ENCODE data around the gene GCNT2. TPM values are rescaled to one million over a fixed set of nuclear protein-coding genes. Genes with fewer than 3 reads are reported as not detected.
"Not testable (repeated sequence)": the region's sequence is repeated elsewhere in the genome, so short reads cannot be mapped to it uniquely, and the experiment has no call there.

Gene GCNT2
- total and polyA plus RNA-seq, 2 donors (not counting 1 experiment from before 2014, with no cell fraction given) = 1.3 to 2.1 TPM

DNA sequence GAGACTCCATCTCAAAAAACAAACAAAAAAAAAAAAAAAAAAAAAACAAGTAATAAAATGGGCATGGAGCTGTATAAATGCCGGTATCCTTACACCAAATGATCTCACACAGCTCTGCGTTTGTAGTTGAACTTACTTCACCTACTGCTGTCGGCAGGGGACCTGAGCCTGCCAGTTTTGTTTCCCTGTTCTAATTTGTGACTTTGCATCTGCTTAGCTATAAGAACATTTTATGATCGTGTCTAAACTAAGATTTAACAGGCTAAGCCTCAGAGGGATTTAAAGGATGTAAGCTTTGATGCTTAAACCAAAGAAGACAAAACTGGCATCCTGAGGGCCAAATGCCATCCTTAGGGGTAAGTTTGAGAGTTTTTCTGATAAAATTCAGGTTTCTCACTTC, 58.7 kb downstream of the GCNT2 start:
- Histone ChIP-seq H3K36me3 (ENCODE audit: control insufficient read depth, insufficient read depth, low read length) (no peaks in the 10 kb centered on the region), H3K27ac (ENCODE audit: insufficient read depth, low read length) (no peak overlapping the region), H3K4me3 (replicated peaks in 1 of 4; ENCODE audit: control extremely low read depth in 1 of 4, insufficient read depth in 1 of 4, low read depth in 3 of 4, low read length in 4 of 4) (no peak overlapping the region), H3K79me2 (ENCODE audit: control insufficient read depth, insufficient read depth, low read length) (no peaks in the 10 kb centered on the region), H3K4me1 (ENCODE audit: control insufficient read depth, extremely low read depth, insufficient read depth, low read length) (no peaks in the 10 kb centered on the region), H4K20me1 (ENCODE audit: control insufficient read depth, extremely low read depth, insufficient read depth, low read length) (no peaks in the 10 kb centered on the region), H3K4me2 (ENCODE audit: extremely low read depth, insufficient read depth, low read length) (no peak overlapping the region), H2AFZ (ENCODE audit: low read length) (no peak overlapping the region), H3K9ac (ENCODE audit: insufficient read depth, low read length) (no peak overlapping the region), H3K9me3 (ENCODE audit: control insufficient read depth, insufficient read depth, low read depth, low read length) (no peaks in the 10 kb centered on the region), H3K27me3 (ENCODE audit: control insufficient read depth, insufficient read depth, low read length) (no peaks in the 10 kb centered on the region)
- no peak for TF ChIP-seq EZH2 (IDR thresholded peaks at IDR 0.05; ENCODE audit: low read length, missing control alignments)
- TF ChIP-seq, protein P1, sequence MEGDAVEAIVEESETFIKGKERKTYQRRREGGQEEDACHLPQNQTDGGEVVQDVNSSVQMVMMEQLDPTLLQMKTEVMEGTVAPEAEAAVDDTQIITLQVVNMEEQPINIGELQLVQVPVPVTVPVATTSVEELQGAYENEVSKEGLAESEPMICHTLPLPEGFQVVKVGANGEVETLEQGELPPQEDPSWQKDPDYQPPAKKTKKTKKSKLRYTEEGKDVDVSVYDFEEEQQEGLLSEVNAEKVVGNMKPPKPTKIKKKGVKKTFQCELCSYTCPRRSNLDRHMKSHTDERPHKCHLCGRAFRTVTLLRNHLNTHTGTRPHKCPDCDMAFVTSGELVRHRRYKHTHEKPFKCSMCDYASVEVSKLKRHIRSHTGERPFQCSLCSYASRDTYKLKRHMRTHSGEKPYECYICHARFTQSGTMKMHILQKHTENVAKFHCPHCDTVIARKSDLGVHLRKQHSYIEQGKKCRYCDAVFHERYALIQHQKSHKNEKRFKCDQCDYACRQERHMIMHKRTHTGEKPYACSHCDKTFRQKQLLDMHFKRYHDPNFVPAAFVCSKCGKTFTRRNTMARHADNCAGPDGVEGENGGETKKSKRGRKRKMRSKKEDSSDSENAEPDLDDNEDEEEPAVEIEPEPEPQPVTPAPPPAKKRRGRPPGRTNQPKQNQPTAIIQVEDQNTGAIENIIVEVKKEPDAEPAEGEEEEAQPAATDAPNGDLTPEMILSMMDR (conservative IDR thresholded peaks at IDR 0.05 in 1 of 2, IDR thresholded peaks at IDR 0.05 in 1 of 2; ENCODE audit: low read depth in 1 of 2, low read length in 2 of 2) = no peak
- no peak for DNase-seq (ENCODE audit: low read depth in 2 of 2)

DNA sequence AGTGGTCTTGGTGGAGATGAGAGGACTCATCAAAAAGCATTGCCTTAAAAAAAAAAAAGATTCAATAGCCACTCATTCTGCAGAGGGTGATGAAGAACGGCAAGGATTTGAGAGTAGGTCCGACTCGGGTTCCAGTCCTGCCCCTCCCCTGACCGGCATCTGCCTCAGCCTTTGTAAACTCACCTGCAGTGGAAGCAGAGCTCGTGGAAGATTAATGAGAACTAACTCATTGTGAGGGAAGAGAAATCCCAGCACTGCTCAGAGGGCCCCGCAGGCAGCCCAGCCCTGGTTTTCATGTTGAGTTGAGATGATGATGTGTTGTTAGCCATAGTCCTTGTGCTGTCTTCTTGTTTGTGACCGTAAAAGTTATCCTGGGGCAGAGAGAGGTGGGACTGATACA, 59.4 kb downstream of the GCNT2 start:
- Histone ChIP-seq H3K36me3 (ENCODE audit: control insufficient read depth, insufficient read depth, low read length) (no peaks in the 10 kb centered on the region), H3K4me1 (ENCODE audit: control insufficient read depth, extremely low read depth, insufficient read depth, low read length) (no peaks in the 10 kb centered on the region), H3K4me2 (ENCODE audit: extremely low read depth, insufficient read depth, low read length) (no peak overlapping the region), H3K27me3 (ENCODE audit: control insufficient read depth, insufficient read depth, low read length) (no peaks in the 10 kb centered on the region), H2AFZ (ENCODE audit: low read length) (no peak overlapping the region), H3K9ac (ENCODE audit: insufficient read depth, low read length) (no peak overlapping the region), H3K79me2 (ENCODE audit: control insufficient read depth, insufficient read depth, low read length) (no peaks in the 10 kb centered on the region), H3K27ac (ENCODE audit: insufficient read depth, low read length) (no peak overlapping the region), H4K20me1 (ENCODE audit: control insufficient read depth, extremely low read depth, insufficient read depth, low read length) (no peaks in the 10 kb centered on the region), H3K9me3 (ENCODE audit: control insufficient read depth, insufficient read depth, low read depth, low read length) (no peaks in the 10 kb centered on the region), H3K4me3 (replicated peaks in 1 of 4; ENCODE audit: control extremely low read depth in 1 of 4, insufficient read depth in 1 of 4, low read depth in 3 of 4, low read length in 4 of 4) (no peak overlapping the region)
- TF ChIP-seq, protein P1 (conservative IDR thresholded peaks at IDR 0.05 in 1 of 2, IDR thresholded peaks at IDR 0.05 in 1 of 2; ENCODE audit: low read depth in 1 of 2, low read length in 2 of 2) = no peak
- DNase-seq (ENCODE audit: low read depth in 2 of 2) = no peak

DNA sequence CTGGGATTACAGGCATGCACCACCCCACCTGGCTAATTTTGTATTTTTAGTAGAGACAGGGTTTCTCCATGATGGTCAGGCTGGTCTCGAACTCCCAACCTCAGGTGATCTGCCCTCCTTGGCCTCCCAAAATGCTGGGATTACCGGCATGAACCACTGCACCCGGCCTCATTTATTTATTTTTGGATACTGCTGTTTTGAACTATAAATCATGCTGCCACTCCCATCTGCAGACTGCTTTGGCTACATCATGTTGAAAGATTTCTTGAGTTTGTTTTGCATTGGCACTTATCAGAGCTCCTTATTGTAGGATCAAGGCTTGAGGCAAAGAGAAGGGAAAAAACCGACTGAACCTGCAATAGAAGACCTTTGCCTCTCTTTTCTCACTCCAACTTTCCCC, 60.3 kb downstream of the GCNT2 start:
- not testable (repeated sequence) for H3K4me2 ChIP-seq (ENCODE audit: extremely low read depth, insufficient read depth, low read length); H4K20me1 ChIP-seq (ENCODE audit: control insufficient read depth, extremely low read depth, insufficient read depth, low read length); H3K27me3 ChIP-seq (ENCODE audit: control insufficient read depth, insufficient read depth, low read length); H3K4me1 ChIP-seq (ENCODE audit: control insufficient read depth, extremely low read depth, insufficient read depth, low read length); H3K36me3 ChIP-seq (ENCODE audit: control insufficient read depth, insufficient read depth, low read length); DNase-seq (ENCODE audit: low read depth in 2 of 2); H3K4me3 ChIP-seq (replicated peaks in 1 of 4; ENCODE audit: control extremely low read depth in 1 of 4, insufficient read depth in 1 of 4, low read depth in 3 of 4, low read length in 4 of 4); H3K79me2 ChIP-seq (ENCODE audit: control insufficient read depth, insufficient read depth, low read length); H3K9ac ChIP-seq (ENCODE audit: insufficient read depth, low read length); H3K27ac ChIP-seq (ENCODE audit: insufficient read depth, low read length); H2AFZ ChIP-seq (ENCODE audit: low read length); H3K9me3 ChIP-seq (ENCODE audit: control insufficient read depth, insufficient read depth, low read depth, low read length)

Data from fibroblast of lung (primary cell).